Measurements from ENCODE around the gene MRPS22.
"Not testable (repeated sequence)": the region's sequence is repeated elsewhere in the genome, so short reads cannot be mapped to it uniquely, and the experiment has no call there.

Gene MRPS22

GRCh38 chr3:139394116-139394515 lies 50.3 kb downstream of the MRPS22 start:
- DNase-seq (ENCODE audit: low read depth in 2 of 2): no peak

DNA sequence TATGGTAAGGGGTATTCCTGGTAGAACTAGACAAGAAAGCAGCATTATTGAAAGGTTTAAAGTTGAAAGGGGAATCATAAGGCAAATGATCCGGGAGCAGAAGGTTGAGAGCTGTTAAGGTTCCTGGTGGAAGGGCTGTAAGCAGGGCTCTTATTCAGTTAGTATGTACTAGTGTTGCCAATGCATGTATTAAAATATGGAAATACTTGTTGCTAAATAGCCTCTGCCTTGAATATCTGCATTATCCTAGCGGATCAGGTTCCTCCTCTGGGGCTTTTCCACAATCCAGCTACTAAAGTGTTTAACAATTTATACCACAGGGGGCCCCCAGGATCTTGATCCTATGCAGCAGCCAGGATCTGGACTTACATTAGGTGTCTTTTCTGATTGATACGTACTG lies 52.9 kb downstream of the MRPS22 start:
- DNase-seq (ENCODE audit: low read depth in 2 of 2): no peak

- not testable (repeated sequence) for DNase-seq (ENCODE audit: low read depth in 2 of 2)
Observed at GRCh38 chr3:139401155-139401554, 57.3 kb downstream of the MRPS22 start.

Data from activated CD4-positive, alpha-beta T cell treated with anti-CD3 and anti-CD28 coated beads for 24 hours (primary cell).